Suprapubic skin (tissue), 3 donors: Measurements from ENCODE around the gene METTL4.

Experiments
- CTCF ChIP-seq, 2 donors: fragments of 200-600 bp in 1 of 2; fragments of 450-650 bp in 1 of 2; sonication (generic) in 1 of 2; IDR thresholded peaks; one replicate each; pipeline ENCODE4 v1.5.1; 2016 to 2019; ENCODE audit warnings: antibody characterized with exemption in 2 of 2, mild to moderate bottlenecking in 1 of 2, moderate library complexity in 1 of 2
- POLR2A ChIP-seq, 2 donors: fragments of 450-650 bp; IDR thresholded peaks; one replicate each; pipeline ENCODE4 v1.6.1; 2017; ENCODE audit warnings: antibody characterized with exemption in 2 of 2, mild to moderate bottlenecking in 2 of 2, moderate library complexity in 2 of 2

- no peak for TF ChIP-seq CTCF (IDR thresholded peaks at IDR 0.05)
- TF ChIP-seq POLR2A (IDR thresholded peaks at IDR 0.05) = no peak
Observed at GRCh38 chr18:2588666-2589344, 17.5 kb upstream of the METTL4 start.
